Chondrocyte (in vitro differentiated cells): Measurements from ENCODE around the gene PAPPA2. TPM values are rescaled to one million over a fixed set of nuclear protein-coding genes. Genes with fewer than 3 reads are reported as not detected.

Experiments used
- DNase-seq: peaks from one replicate; pipeline ENCODE4 v3.0.0; 2021; ENCODE audit warnings: mixed read lengths, low spot score
- H3K27ac Mint-ChIP-seq: one replicate; pipeline ENCODE4 v1.8.0; 2021; ENCODE audit warnings: mild to moderate bottlenecking, moderate library complexity, mixed read lengths; ENCODE audit not compliant: unreplicated experiment
- H3K27me3 Mint-ChIP-seq: 2 replicates; pipeline ENCODE4 v1.8.0; 2021; ENCODE audit warnings: low read depth, mixed read lengths
- H3K36me3 Mint-ChIP-seq: 2 replicates; pipeline ENCODE4 v1.8.0; 2021; ENCODE audit warnings: low read depth, mixed read lengths
- H3K4me1 Mint-ChIP-seq: 2 replicates; pipeline ENCODE4 v1.8.0; 2021; ENCODE audit warnings: low read depth, mild to moderate bottlenecking, mixed read lengths
- H3K4me3 Mint-ChIP-seq: one replicate; pipeline ENCODE4 v1.8.0; 2021; ENCODE audit warnings: mild to moderate bottlenecking, moderate library complexity, mixed read lengths; ENCODE audit not compliant: unreplicated experiment
- H3K9me3 Mint-ChIP-seq: 2 replicates; pipeline ENCODE4 v1.8.0; 2021; ENCODE audit warnings: low read depth, mixed read lengths
- CTCF ChIP-seq: fragments of 200-600 bp; sonication (generic); IDR thresholded peaks from 2 replicates; pipeline ENCODE4 v1.5.0; 2021; ENCODE audit warnings: antibody characterized with exemption, mild to moderate bottlenecking, moderate library complexity
- total RNA-seq: library from RNA; stranded (reverse); gene quantifications from 3 replicates; pipeline ENCODE4 v1.2.1, GENCODE V29; 2021

The PAPPA2 gene
- total RNA-seq, 1 donor from 2014 or later = 0.42 TPM

DNA sequence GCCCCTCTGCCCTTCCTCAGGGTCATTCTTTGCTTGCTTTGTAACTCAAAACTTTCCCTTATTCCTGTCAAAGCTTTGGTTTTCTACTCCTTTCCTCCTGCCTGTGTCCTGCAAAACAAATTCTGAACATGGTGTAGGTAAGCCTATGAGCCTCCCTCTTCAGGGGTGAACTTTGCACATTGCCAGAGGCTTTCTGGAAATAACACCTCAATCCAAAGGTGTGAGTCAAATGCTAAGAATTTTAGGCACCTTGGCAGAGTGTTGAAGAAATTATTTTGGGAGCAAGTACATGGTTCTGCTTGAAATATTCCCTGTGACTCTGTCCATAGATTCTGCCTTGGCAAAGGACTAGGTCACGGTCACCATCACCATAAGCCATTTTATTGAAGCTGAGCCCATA, 70.0 kb downstream of the PAPPA2 start:
- no peaks in the 10 kb centered on the region for H3K4me1 Mint-ChIP-seq
- H3K36me3 Mint-ChIP-seq = no peaks in the 10 kb centered on the region
- no peaks in the 10 kb centered on the region for H3K9me3 Mint-ChIP-seq
- no peak for DNase-seq
- H3K4me3 Mint-ChIP-seq = no peak overlapping the region
- TF ChIP-seq CTCF = no peak
- H3K27ac Mint-ChIP-seq = no peak overlapping the region
- peaks cover 6% of the 10 kb centered on the region for H3K27me3 Mint-ChIP-seq

- no peak for TF ChIP-seq CTCF
- H3K4me3 Mint-ChIP-seq = no peak overlapping the region
- H3K27me3 Mint-ChIP-seq = peaks cover 6% of the 10 kb centered on the region
- no peak for DNase-seq
- no peaks in the 10 kb centered on the region for H3K4me1 Mint-ChIP-seq
- H3K9me3 Mint-ChIP-seq = peaks cover 7% of the 10 kb centered on the region
- H3K36me3 Mint-ChIP-seq = no peaks in the 10 kb centered on the region
- no peak overlapping the region for H3K27ac Mint-ChIP-seq
These were observed 73.6 kb downstream of the PAPPA2 start for GRCh38 chr1:176536588-176536987.

DNA sequence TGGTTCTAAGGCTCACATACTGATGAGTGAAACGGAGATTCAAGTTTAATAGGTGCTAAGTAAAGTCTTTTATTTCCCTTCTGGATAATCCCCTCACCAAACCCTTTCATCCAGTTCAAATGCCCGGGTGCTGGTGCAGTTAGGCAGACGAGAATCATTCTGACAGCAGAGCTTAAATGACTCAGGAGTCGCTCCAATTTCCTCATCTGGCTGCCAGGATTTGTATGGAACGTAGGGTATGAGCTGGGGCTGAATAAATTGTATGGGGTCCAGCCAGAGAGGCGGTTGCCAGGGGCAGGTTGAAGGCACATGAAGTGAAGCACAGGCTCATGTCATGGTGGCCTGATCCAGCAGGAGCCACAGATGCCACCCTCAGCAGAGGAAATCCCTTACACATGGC, 76.0 kb downstream of the PAPPA2 start:
- Mint-ChIP-seq H3K9me3 (peaks cover 14% of the 10 kb centered on the region), H3K27me3 (peaks cover 4% of the 10 kb centered on the region), H3K4me1 (no peaks in the 10 kb centered on the region), H3K27ac (no peak overlapping the region), H3K4me3 (no peak overlapping the region), H3K36me3 (no peaks in the 10 kb centered on the region)
- no peak for DNase-seq
- TF ChIP-seq CTCF = no peak

GRCh38 chr1:176540428-176540827, 77.5 kb downstream of the PAPPA2 start:
- Mint-ChIP-seq H3K9me3 (peaks cover 14% of the 10 kb centered on the region), H3K27me3 (no peaks in the 10 kb centered on the region), H3K4me1 (no peaks in the 10 kb centered on the region), H3K27ac (no peak overlapping the region), H3K36me3 (no peaks in the 10 kb centered on the region), H3K4me3 (no peak overlapping the region)
- no peak for TF ChIP-seq CTCF
- no peak for DNase-seq

DNA sequence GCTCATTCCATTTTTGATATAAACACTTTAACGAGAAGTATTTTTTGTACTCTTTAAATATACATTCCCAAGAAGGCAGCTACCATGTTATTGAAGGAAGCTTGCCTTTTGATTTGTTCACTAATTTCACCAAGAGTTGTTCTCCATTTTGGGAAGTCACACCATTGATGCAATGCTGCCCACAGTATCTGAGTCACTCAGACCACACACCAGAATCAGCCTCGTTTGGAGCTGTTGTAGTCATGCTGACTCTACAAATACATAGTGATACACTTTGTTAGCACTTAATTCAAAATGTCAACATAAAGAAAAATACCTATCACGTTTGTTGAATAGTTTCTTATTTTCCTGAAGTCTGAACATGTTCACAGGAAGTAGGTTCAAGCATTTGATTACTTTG, 78.7 kb downstream of the PAPPA2 start:
- Mint-ChIP-seq H3K27ac (no peak overlapping the region), H3K27me3 (no peaks in the 10 kb centered on the region), H3K4me1 (no peaks in the 10 kb centered on the region), H3K36me3 (no peaks in the 10 kb centered on the region), H3K4me3 (no peak overlapping the region), H3K9me3 (peaks cover 14% of the 10 kb centered on the region)
- DNase-seq = no peak
- no peak for TF ChIP-seq CTCF
